HG03558 (cell line): ENCODE results near the gene ITGB5.

ENCODE experiments used
- ATAC-seq: cut with Tn5 transposase; IDR thresholded peaks from one replicate; pipeline ENCODE4 v1.9.1; 2021; ENCODE audit warnings: moderate number of reproducible peaks; ENCODE audit not compliant: unreplicated experiment; ENCODE audit errors: extremely low read depth

ITGB5 gene

DNA sequence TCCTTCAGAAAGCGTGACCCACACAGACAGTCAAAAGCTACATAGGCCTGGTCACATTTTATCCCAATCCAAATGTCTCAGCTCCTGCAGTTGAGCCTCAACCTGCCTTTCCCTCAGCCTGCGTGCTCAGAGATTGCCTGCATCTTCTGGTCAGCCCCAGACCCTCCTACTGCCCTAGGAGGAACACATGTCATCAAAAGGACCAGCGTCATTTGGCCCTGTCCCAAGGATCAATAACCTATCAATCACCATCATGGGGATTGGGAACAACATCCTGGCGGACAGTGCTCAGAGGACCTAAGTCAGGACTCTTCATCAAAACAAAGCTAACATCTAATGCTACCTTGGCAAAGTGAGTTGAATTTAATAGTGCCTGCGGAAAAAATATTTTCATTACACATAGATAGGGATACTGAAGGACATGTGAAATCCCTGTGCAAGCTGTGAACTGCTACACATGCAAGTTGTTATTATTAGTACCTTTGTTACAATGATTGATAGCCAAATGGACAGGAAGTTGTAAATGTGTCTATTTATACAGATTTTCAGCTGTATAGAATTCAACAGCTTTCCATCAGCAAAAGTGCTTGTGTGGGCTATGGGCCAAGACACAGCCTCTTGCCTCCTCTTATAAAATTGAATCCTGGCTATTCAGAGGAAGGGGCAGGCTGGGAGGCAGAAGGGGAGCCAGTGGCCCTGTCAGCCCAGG is 109.2 kb downstream of the ITGB5 start:
- no peak for ATAC-seq

DNA sequence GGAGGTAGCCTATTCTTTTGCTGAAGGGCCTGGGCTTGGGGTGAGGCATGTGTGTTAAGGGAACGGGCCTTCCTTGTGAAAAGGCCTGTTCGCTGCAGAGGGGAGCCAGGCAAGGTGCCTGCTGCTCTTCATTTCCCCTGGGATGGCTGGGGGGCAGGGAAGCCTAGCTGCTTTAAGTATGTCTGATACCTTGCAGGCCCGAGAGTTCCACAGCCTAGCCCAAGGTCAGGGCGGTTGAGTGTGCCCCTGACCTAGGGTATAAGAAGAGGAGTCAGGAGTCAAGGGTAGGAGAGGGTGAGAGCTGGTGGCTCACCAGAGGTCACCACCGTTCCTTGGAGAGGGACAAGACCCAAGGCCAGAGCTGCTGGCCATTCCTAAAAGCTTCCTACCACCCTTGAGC is 110.3 kb downstream of the ITGB5 start:
- ATAC-seq, result no peak

DNA sequence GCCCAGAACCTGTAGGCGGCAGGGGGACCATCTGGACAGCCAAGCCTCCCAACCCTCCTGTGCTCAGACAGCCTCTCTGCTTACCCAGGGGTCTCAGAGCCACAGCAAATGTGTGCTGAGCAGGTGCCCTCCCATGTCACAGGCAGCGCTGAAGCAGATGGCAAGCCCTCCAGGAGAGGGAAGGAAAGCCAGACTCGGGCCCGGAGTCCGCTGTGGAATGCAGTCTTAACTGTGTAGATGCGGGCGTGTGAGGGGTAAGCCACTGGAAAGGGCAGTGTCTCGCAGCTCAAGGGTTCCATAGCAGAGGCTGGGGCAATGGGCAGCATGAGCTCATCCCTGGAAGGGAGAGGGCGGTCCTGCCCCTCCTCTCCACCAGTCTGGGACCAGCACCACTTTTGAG is 111.3 kb downstream of the ITGB5 start:
- ATAC-seq, result no peak

DNA sequence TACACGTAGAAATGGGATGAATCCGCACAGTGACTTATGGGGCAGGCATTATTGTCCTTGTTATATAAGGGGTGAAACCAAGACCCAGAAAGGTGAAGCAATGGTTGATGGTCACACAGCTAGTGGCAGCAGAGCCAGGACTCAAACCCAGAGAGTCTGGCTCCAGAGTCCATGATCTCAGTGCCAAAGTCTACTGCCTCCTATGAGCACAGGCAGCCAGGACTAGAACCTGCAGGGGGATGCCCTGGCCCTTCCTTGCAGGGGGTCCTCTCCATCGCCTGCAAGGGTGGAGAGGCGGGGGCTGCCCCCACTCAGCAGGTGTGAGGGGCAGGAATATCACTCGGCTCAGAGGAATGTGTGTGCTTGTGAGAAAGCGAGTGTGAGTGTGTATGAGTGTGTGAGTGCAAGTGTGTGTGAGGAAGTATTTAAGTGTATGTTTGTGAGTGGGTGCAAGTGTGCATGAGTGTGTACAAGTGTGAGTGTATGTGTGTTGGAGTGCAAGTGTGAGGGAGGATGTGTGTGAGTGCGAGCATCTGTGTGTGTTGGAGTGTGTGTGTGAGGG is 112.2 kb downstream of the ITGB5 start:
- no peak for ATAC-seq

DNA sequence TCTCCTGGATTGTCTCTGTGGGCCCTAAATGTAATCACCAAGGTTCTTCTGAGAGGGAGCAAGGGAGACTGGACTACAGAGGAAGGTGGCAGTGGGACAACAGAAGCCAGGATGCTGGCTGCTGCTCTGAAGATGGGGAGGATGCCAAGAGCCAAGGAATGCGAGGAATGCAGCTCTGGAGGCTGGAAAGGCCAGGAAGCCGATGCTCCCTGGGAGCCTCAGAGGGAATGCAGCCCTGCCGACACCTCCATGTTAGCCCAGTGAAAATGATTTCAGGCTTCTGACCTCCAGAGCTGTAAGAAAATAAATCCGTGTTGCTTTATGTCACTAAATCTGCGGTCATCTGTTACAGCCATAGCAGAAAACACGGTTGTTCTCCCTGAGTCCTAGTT is 112.8 kb downstream of the ITGB5 start:
- no peak for ATAC-seq

DNA sequence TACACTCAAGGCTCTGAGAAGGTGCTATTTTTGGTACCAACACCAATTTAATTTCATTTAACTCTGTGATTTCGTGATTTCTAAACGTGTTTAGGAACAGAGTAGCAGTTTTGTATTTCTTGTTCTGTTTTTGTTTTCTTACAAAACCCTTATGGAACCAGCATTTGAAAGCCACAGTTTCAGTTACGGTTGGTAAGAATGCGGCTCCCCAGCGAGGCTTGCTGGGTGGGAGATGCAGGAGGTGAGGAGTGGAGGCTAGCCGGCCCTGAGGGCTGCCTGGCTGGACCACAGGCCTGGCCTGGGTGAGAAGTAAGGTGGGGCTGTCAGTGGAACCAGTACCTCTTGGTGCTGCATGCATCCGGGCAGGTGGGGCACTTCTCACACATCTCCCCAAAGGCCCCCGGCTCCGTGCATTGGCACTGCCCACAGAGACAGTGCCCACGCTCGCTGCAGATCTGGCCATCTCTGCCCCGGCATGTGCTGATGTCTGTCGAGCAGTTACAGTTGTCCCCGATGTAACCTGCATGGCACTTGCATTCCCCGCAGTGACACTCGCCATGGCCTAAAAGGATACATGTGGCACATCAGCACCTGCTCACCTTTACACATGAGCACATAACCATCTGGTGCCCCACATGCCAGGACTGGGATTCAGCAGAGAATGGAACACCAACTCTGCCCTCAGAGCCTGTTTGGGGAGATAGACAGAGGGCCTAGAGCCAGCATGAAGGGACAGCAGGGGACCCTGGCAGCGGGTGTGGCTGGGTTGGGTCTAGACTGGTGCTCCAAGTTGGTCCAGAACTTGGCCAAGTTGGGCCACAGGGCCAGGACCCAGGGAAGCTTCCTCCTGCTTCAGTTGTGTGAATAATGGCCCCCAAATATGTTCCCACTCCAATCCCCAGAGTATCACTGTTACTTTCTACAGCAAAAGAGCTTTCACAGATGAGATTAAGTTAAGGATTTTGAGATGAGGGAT is 113.5 kb downstream of the ITGB5 start:
- ATAC-seq, result no peak

DNA sequence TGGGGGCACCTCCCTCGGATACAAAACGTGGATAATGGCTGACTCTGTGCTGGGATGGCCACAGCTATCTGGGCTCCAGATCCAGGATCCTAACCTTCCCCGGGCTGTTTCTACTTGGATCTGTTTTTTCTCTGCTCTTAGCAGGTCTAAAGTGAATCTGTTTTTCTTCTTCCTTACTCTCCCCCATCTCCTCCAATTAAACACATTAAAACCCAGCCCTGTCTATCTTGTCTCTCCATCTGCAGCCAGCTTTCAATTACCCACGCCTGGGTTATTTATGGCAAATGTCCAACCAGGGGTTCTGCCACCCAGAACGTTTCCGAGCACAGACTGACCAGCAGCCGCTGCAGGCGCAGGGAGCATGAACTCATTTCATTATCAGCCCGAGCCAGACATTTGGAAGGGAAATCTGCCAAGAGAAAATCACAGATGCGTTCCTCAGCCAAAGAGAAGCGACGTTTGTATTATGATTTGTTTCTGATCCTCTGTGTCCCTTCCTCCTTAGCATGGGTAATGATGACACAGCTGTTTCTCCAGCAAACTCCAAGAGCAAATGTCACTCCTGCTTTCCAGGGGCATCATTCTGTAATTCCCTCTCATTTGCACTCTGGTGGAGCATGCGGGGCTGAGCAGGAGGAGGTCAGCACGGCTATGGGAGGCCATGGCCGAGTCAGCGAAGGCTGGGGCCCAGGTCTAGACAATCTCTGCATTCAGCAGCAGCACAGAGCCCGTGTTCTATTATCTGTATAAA is 114.9 kb downstream of the ITGB5 start:
- no peak for ATAC-seq

DNA sequence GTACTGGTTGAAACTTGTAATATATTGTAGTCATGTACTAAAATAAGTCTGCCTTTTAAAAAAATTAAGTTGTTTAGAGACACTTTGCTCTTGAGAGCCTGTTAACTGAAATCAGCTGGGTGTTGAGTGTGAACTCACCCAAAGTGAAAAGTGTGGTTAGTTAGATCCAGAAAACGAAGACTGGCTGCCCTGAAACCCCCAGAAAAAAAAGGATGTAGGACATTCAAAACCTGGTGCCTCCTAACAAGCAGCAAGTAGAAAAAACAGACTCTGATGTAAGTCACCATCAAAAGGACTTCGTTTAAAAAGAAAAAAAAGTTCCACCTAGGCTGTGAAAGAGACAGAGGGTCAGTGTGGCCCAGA is 116.1 kb downstream of the ITGB5 start:
- no peak for ATAC-seq

DNA sequence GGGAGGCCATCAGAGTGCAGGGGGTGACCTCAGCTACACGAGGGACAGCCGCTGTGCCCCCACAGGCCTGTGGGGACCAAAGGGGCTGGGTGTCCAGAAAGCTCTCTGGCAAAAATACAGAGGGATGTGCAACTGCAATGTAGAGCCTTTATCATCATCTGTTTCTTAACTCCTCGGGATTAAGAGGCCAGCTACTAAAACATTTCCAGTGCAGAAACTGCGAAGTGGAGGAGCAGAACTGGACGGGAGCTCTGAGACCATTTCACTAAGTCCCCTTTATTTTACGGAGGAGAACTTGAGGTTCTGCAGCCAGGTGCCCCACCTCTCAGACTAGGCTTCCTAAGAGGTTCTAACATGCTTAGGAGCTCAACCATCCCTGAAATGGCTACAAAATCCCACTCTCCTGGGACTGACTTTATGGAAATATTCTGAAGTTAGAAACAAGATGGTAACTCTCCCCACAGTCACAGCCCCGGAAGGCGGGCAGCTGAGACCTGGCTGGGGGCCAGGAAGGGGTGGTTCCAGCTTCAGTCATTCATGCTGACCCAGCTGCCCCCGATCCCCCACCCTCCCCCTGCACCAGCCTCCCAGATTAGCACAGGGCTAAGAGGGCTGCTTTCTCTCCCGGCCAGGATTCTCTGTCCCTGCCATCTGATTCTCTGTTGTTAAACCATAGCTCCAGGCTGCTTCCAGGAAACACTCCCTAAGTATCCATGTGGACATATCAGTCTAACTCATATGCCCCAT is 116.7 kb downstream of the ITGB5 start:
- no peak for ATAC-seq

DNA sequence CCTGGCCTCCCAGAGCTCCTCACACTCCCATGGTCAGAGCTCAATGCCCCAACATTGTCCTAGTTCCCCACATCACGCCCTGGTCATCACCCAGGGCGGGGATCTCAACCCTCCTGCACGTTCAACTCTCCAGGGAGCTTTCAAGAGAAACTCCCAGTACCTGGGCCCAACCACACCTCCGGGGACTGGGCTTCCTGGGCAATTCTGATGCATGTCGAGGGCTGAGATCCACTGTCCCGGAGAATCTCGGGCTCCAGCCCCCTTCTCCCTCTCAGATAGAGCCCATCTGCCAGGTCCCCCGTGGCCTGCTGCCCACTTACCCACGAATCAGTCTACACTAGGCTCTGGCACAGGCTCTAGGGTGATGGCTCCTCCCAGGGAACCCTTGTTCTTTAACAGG is 117.7 kb downstream of the ITGB5 start:
- no peak for ATAC-seq

DNA sequence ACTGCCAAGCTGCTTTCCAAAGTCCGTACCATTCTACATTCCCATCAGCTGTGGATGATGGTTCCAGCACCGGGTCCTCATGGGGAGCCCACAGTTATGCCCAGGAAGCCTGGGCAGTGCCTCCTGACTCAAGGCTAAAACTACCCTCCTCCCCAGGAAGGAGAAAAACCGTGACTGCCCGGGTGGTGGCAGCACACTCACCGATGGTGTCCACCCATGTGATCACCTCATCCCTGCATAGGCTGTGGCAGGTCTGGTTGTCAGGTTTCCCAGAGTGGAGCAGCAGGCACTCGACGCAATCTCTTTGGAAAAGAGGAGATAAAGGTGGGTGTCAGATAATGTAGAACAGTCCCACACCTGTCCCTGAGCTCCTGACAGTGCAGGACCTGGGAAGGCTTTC is 118.4 kb downstream of the ITGB5 start:
- ATAC-seq, result no peak

DNA sequence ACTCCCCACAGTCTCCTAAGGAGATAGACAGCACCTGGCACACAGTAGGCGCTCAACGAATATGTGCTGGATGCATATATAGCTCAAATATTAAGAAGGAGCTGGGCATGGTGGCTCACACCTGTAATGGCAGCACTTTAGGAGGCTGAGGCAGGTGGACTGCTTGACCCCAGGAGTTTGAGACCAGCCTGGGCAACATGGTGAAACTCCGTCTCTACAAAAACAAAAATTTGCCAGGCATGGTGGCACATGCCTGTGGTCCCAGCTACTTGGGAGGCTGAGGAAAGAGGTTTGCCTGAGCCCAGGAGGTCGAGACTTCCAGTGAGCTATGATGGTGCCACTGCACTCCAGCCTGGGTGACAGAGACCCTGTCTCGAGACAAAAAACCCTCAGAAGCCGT is 119.5 kb downstream of the ITGB5 start:
- no peak for ATAC-seq

DNA sequence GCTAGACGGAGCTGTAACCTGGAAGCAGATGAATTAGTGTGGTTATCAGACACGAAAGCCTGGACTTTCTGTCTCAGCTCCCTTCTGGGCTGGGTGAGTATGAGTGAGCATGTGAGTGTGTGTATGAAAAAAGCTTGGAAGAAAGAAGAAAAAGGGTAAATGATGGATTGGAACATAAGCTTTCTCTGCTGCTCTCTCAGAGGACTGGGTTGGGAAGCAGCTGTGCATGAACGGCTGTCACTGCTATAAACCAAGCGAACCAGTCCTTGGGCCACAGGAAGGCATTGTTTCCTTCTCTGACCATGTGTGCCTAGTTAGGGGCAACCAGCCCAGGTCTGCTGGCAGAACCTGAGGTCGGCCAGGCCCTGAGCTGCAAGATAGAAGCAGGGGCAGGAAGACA is 119.9 kb downstream of the ITGB5 start:
- no peak for ATAC-seq

DNA sequence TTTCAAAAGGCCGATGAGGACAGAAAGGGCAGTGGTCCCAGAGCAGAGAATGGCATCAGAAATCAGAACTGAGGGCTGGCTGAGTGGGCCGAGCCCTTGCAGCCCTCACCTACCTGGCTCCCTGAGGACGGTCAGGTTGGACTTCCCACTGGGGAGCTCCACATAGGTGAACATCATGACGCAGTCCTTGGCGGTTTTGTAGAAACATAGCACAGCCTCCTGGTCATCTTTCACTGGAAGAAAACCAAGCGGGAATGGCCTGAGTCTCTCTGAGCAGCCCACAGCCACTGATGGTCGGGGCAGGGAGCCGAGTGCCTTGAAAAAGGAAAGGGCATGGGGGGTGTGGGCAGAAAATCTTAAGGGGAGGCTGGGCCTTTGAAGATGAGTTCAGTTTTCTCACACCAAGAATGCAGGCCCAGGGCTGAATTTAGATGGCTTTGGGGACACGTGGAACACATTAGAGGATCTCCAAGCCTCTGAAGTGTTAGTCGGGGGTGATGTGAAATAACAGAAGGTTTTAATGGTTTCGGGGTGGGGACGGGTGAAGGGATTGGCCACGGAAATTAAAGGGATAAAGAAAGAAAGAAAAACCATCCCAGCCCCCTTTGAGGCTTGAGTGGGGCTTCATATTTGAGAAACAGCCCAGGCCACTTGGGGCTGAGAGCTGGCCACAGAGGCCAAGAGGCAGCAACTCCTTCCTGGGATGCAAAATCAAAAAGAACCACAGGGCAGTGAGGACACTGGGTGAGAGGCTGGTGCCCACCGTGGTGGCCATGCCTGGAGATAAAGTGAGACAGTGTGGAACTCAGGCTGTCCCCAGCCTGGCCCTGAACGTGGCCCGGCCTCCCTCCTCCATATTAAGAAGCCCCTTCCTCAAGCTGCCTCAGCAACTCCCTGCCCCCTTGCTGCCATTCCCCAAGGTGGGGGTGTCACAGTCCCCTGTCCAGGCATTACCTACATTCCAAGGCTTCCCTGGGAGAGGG is 120.8 kb downstream of the ITGB5 start:
- no peak for ATAC-seq

DNA sequence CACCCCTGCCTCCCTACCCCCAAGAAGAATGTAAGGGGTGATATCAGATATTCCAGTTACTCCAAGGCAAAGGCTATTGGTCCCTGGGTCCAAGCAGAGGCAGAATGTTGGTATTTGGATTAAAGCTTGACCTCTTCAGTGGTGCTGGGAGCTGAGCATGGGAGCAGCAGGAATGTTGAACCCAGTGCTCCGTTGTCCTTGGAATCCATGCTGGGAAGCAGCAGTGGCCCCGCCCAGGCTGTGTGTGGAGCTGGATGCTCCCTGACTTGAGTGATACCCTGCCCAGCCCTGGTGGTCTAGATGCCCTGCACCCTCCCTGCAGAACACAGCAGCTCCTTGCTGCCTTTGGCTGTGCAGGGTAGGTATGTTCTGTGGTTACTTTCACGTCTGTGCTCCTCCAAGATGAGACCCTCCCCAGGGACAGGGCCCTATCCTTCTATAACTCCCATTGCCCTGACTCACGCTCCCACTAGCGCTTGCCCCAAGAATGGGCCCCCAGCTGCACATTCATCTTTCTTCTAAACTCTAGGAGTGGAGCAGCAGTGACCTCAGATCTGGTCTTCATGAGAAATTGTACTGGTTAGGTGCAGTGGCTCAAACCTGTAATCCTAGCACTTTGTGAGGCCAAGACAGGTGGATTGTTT is 121.8 kb downstream of the ITGB5 start:
- no peak for ATAC-seq

DNA sequence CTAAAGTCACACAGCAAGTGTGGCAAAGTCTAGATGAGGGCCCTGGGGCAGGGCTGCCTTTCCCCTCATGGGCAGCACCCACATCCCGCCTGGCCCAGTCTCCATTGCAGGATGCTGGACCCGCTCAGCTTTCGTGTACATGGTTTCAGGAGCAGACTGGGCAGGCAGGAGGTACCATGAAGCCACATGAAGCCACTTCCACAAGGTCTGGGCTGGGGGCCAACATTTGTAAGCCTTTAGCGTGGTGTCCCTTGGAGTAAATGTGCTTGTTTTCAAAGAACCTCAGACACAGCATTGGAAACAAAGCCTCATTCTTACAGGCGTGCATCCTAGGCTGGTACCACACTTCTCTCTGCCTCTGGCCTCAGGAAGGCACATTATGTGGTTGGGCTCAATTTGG is 122.4 kb downstream of the ITGB5 start:
- no peak for ATAC-seq

DNA sequence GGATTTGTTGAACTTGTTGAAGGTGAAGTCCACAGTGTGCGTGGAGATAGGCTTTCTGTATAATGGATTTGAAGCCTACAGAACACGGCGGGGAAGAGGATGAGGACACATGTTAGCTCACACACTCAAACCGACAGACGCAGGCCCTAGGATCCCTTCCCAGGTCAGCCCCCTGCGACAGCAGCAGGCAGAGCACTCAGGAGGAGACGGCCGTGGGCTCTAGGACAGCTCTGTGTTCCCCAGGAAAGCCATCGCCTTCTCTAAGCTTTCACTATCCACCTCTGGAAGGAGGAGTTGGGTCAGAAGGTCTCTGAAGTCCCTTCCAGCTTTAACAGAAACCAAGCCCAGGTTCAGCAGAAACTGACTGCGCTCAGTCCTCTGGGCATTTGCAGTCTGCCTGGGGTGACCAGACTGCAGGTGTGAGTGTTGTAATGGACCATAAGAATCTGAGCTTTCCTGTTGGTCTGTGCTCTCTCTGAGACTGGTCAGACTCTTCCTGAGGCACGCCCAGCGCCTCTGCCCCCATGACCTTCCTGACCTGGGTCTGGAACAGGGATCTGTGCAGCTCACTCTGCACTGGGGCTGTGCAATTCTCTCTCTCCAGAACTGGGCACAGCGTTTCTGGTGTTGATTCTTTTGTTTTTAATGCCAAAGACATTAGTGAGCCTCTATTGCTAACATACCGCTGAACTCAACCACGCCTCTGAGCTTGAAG is 123.4 kb downstream of the ITGB5 start:
- ATAC-seq, result no peak

DNA sequence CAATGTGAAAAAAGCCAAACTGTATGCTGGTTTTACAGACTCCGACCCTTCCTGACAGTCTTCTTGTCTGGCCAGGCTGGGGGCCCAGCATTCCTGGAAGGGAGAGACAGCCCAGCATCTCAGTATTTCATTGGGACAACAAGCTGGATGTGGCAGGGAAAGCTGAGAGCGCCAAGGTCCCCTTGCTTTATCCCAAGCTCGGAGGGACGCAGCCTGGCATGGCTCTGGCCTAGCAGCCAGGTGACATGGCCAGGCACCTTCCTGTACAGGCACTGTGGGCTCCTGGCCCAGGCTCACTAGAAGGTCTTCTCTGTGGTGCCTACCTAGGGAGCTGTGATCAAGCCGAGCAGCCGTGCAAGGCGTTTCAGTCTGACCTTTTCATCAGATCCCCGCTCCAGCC is 124.0 kb downstream of the ITGB5 start:
- no peak for ATAC-seq
